Vagina (tissue), 2 donors: ENCODE results near the gene NABP1.

ENCODE experiments used
- CTCF ChIP-seq, 3 experiments: fragments of 450-650 bp in 2 of 3; fragments of 200-600 bp in 1 of 3; sonication (generic) in 1 of 3; IDR thresholded peaks; one replicate each; pipeline ENCODE4 v1.5.1; 2017 to 2019; ENCODE audit warnings: antibody characterized with exemption in 3 of 3, mild to moderate bottlenecking in 2 of 3, moderate library complexity in 2 of 3
- POLR2A ChIP-seq, 2 donors: fragments of 450-650 bp; IDR thresholded peaks; one replicate each; pipeline ENCODE4 v1.6.1; 2017; ENCODE audit warnings: antibody characterized with exemption in 2 of 2, mild to moderate bottlenecking in 2 of 2, moderate library complexity in 2 of 2
- POLR2AphosphoS5 ChIP-seq, 2 donors: sonication (generic); formaldehyde crosslinking; IDR thresholded peaks; one replicate each; pipeline ENCODE4 v1.9.0; 2017; ENCODE audit warnings: antibody characterized with exemption in 2 of 2, mild to moderate bottlenecking in 2 of 2, low read depth in 1 of 2; ENCODE audit not compliant: insufficient read depth in 1 of 2

GRCh38 chr2:191646163-191646902 lies 31.6 kb upstream of the NABP1 start:
- TF ChIP-seq CTCF (IDR thresholded peaks at IDR 0.05) = no peak
- TF ChIP-seq POLR2AphosphoS5 (IDR thresholded peaks at IDR 0.05; ENCODE audit: insufficient read depth in 1 of 2, low read depth in 1 of 2) = peak in 1 of 2 donors; percentile 51
- TF ChIP-seq POLR2A (IDR thresholded peaks at IDR 0.05) = no peak
